K562 (cell line): ENCODE data around the gene SCAP. TPM values are rescaled to one million over a fixed set of nuclear protein-coding genes. Genes with fewer than 3 reads are reported as not detected.

Source experiments
- ATAC-seq: fragments of 200-7000 bp; cut with Tn5 transposase; 3 replicates; pipeline ENCODE4 v1.9.1; 2020; ENCODE audit warnings: moderate library complexity
- BruUV-seq: library from RNA; stranded (reverse); fragments of 400-500 nt; replicated peaks from 2 replicates; lab custom pipeline; 2021; lab: Mats Ljungman, UMichigan
- CTCF ChIA-PET: fragments of 300-600 bp; formaldehyde crosslinking; extraction: SDS; loops from one replicate; lab custom pipeline; 2021; ENCODE audit warnings: low intra/inter-chr PET ratio; lab: Yijun Ruan, JAX
- POLR2A ChIA-PET: fragments of 300-600, 350-650 bp; sonication (Branson Sonifier 250); formaldehyde crosslinking; extraction: SDS; loops from one replicate; lab custom pipeline; 2021; ENCODE audit warnings: antibody characterized with exemption, inconsistent platforms; lab: Yijun Ruan, JAX
- DNase-seq, 4 experiments: peaks; one replicate each; pipeline versions ENCODE4 v3.0.0 to v3.0.0-alpha.2; 2011 to 2018; ENCODE audit warnings: low spot score in 3 of 4, mixed read lengths in 3 of 4; ENCODE audit errors: extremely low read depth in 1 of 4
- FAIRE-seq: peaks from 2 replicates; lab custom pipeline; 2011; peaks lifted over from hg19 to GRCh38; lab: Jason Lieb, UNC
- H2AFZ ChIP-seq: 2 replicates; pipeline ENCODE4 v1.6.0; 2011; ENCODE audit warnings: low read depth, low read length, control low read depth, inconsistent platforms
- H3K27ac ChIP-seq: fragments of 200-600 bp; 3 replicates; pipeline ENCODE4 v1.8.0; 2011; ENCODE audit warnings: low read depth, mild to moderate bottlenecking, control low read depth, inconsistent platforms, low read length, moderate library complexity, mixed read lengths; ENCODE audit errors: extremely low read depth
- H3K27me3 ChIP-seq, 2 experiments: fragments of 300-600 bp in 1 of 2; 2 replicates in 1 of 2; 3 replicates in 1 of 2; pipeline versions ENCODE4 v1.6.0 to v1.8.0; 2011; ENCODE audit warnings: inconsistent platforms in 2 of 2, low read length in 2 of 2, mild to moderate bottlenecking in 1 of 2, mixed read lengths in 1 of 2, moderate library complexity in 1 of 2; ENCODE audit not compliant: control insufficient read depth in 2 of 2, insufficient read depth in 2 of 2
- H3K36me3 ChIP-seq: fragments of 300-600 bp; 3 replicates; pipeline ENCODE4 v1.8.0; 2011; ENCODE audit warnings: mild to moderate bottlenecking, low read length, inconsistent platforms; ENCODE audit not compliant: control insufficient read depth, insufficient read depth
- H3K4me1 ChIP-seq, 2 experiments: fragments of 200-600 bp in 1 of 2; replicated peaks in 1 of 2; 2 replicates in 1 of 2; 3 replicates in 1 of 2; pipeline versions ENCODE4 v1.5.1 to v1.8.0; 2011; ENCODE audit warnings: inconsistent platforms in 2 of 2, low read length in 2 of 2, mild to moderate bottlenecking in 1 of 2, mixed read lengths in 1 of 2, moderate library complexity in 1 of 2; ENCODE audit not compliant: control insufficient read depth in 2 of 2, insufficient read depth in 2 of 2
- H3K4me2 ChIP-seq: 2 replicates; pipeline ENCODE4 v1.6.1; 2011; ENCODE audit warnings: low read length, control low read depth, inconsistent platforms, mixed read lengths; ENCODE audit not compliant: insufficient read depth
- H3K4me3 ChIP-seq: fragments of 200-600 bp; sonication (generic), shearing (Covaris generic); 2 replicates; pipeline ENCODE4 v1.5.1; 2016; ENCODE audit warnings: control low read depth, inconsistent platforms
- H3K79me2 ChIP-seq: fragments of 200-600 bp; 3 replicates; pipeline ENCODE4 v1.8.0; 2011; ENCODE audit warnings: low read length, inconsistent platforms; ENCODE audit not compliant: control insufficient read depth, insufficient read depth
- H3K9ac ChIP-seq, 2 experiments: 2 replicates each; pipeline versions ENCODE4 v1.6.0 to v1.6.1; 2011; ENCODE audit warnings: low read depth in 2 of 2, low read length in 2 of 2, control low read depth in 1 of 2, inconsistent platforms in 1 of 2, mild to moderate bottlenecking in 1 of 2, mixed read lengths in 1 of 2; ENCODE audit not compliant: insufficient read depth in 1 of 2
- H3K9me1 ChIP-seq: one replicate; pipeline ENCODE4 v1.6.0; 2011; ENCODE audit warnings: inconsistent platforms, mild to moderate bottlenecking, low read length, moderate library complexity; ENCODE audit not compliant: control insufficient read depth, insufficient read depth
- H3K9me3 ChIP-seq: replicated peaks from 2 replicates; pipeline ENCODE4 v1.5.1; 2011; ENCODE audit warnings: low read depth, low read length, inconsistent platforms; ENCODE audit not compliant: control insufficient read depth, insufficient read depth
- H4K20me1 ChIP-seq: replicated peaks from 2 replicates; pipeline ENCODE4 v1.6.1; 2011; ENCODE audit warnings: low read length, inconsistent platforms, mixed read lengths; ENCODE audit not compliant: control insufficient read depth, insufficient read depth
- NBN ChIP-seq: fragments of 450-650 bp; IDR thresholded peaks from 2 replicates; pipeline ENCODE4 v1.6.1; 2016; ENCODE audit warnings: low read depth, mild to moderate bottlenecking
- SNRNP70 ChIP-seq: fragments of 200-400 bp; formaldehyde crosslinking; optimal IDR thresholded peaks from 2 replicates; pipeline ENCODE3; 2017; ENCODE audit warnings: low read depth, low read length
- TBL1XR1 ChIP-seq, 2 experiments: IDR thresholded peaks; 2 replicates each; pipeline ENCODE4 v1.6.1; 2012; ENCODE audit warnings: improper control_type of control experiment in 2 of 2, low read length in 2 of 2, mild to moderate bottlenecking in 1 of 2
- ZFP36 ChIP-seq: fragments of 150-350 bp; IDR thresholded peaks from 2 replicates; pipeline ENCODE4 v1.6.1; 2018; ENCODE audit warnings: low read length, low read depth; ENCODE audit not compliant: partially characterized antibody
- ZFP91 ChIP-seq: sonication (generic); formaldehyde crosslinking; IDR thresholded peaks from 2 replicates; pipeline ENCODE4 v1.8.0; 2022; ENCODE audit warnings: mild to moderate bottlenecking, missing genetic modification reagents
- ZNF134 ChIP-seq: fragments of 250-450 bp; sonication (Bioruptor Pico); conservative IDR thresholded peaks from 2 replicates; pipeline ENCODE4 v1.4.0; 2020
- WGBS: fragments of 100-300 bp; shearing (Covaris generic); methylation state at CpG from one replicate; pipeline ENCODE4 v1.1.6; 2016; ENCODE audit warnings: low coverage, mixed read lengths; ENCODE audit not compliant: insufficient coverage; ENCODE audit errors: missing lambda C conversion rate; 5-methylcytosine and 5-hydroxymethylcytosine counted together
- in situ Hi-C: fragments of 300-500 bp; cut with MboI; formaldehyde crosslinking; loops from 4 replicates; pipeline ENCODE4 v1.15.0; 2018; ENCODE audit warnings: inconsistent platforms, mixed read lengths
- intact Hi-C: fragments of 100-400 bp; cut with micrococcal nuclease; formaldehyde crosslinking; loops from 2 replicates; pipeline ENCODE4 v1.14.2; 2022
- polyA plus RNA-seq, 8 experiments: library from polyadenylated mRNA; depleted of rRNA in 4 of 8; stranded (reverse) in 5 of 8; unstranded in 3 of 8; fragments of >200 nt; fragmentation: Nextera tagmentation in 2 of 8; fragmentation: Illumina TruSeq in 1 of 8; extraction: Ambion mirVana in 2 of 8; extraction: Trizol in 1 of 8; gene quantifications; 2 replicates each; pipeline versions ENCODE4 v1.2.1 to v1.2.3, GENCODE V29; 2011 to 2014; ENCODE audit warnings: inconsistent platforms in 1 of 8, missing spikeins in 1 of 8
- total RNA-seq, 7 experiments: library from RNA; depleted of rRNA in 6 of 7; stranded (reverse); fragments of >200 nt in 6 of 7; fragmentation: Illumina TruSeq in 2 of 7; extraction: Trizol in 2 of 7; gene quantifications; 2 replicates each; pipeline versions ENCODE4 v1.2.1 to v1.2.3, GENCODE V29; 2011 to 2021; ENCODE audit warnings: low replicate concordance in 1 of 7

Gene SCAP
- total and polyA plus RNA-seq, 9 of the 15 experiments (the other 6 are each of a cell fraction or from before 2014, with no cell fraction given), result 2.6 to 104 (median 37.8) TPM

GRCh38 chr3:47464588-47464987 lies 11.2 kb downstream of the SCAP start:
- no TSS peak for BruUV-seq
- no peaks in the 10 kb centered on the region for H3K9me3 ChIP-seq
- no peak for TF ChIP-seq NBN
- TF ChIP-seq ZFP36, result no peak
- no peak for TF ChIP-seq TBL1XR1 (IDR thresholded peaks at IDR 0.05; ENCODE audit: low read length in 2 of 2)
- TF ChIP-seq ZFP91, result no peak
- TF ChIP-seq SNRNP70, result no peak
- no peak for TF ChIP-seq ZNF134 (CRISPR knock-in tag)
- CTCF ChIA-PET, result no interaction called here
- peaks cover 80% of the 10 kb centered on the region for H3K79me2 ChIP-seq
- in situ Hi-C loops, result no loop called here
- POLR2A ChIA-PET, result interaction anchor here (0.6 to 1.0 kb wide), 3 partner anchors 11 to 428 kb away, joined by 3 read pairs; partner anchors contain the start of gene SCAP
- no peak for FAIRE-seq
- no peak overlapping the region for H3K4me2 ChIP-seq
- H3K27ac ChIP-seq, result no peak overlapping the region
- no peaks in the 10 kb centered on the region; a peak in 1 of 5 replicates for H3K4me1 ChIP-seq
- H3K36me3 ChIP-seq, result peaks cover 28% of the 10 kb centered on the region; the same call in 2 of the 3 replicates
- 72% methylated on average over 1 of the region's 1 CpG for WGBS
- H2AFZ ChIP-seq, result no peak overlapping the region
- DNase-seq, result no peak
- H4K20me1 ChIP-seq, result 0 out of 2 replicates have a peak, but pooled peaks cover 5% of the 10 kb centered on the region
- no peak overlapping the region for H3K4me3 ChIP-seq
- intact Hi-C loops, result no loop called here
- no peak overlapping the region for H3K9ac ChIP-seq
- H3K9me1 ChIP-seq, result no peaks in the 10 kb centered on the region
- H3K27me3 ChIP-seq, result no peaks in the 10 kb centered on the region
- ATAC-seq, result no peak
